H9 (cell line): ENCODE results near the gene OR4K13. TPM values are rescaled to one million over a fixed set of nuclear protein-coding genes. Genes with fewer than 3 reads are reported as not detected.

Experiments
- DNase-seq: peaks from one replicate; pipeline ENCODE4 v3.0.0-alpha.2; 2017
- H2AFZ ChIP-seq: one replicate; pipeline ENCODE4 v1.6.1; 2013; ENCODE audit warnings: mild to moderate bottlenecking, low read length, control low read depth, moderate library complexity
- H2AK5ac ChIP-seq: 2 replicates; pipeline ENCODE4 v1.6.1; 2013; ENCODE audit warnings: low read length, control low read depth, mixed read lengths; ENCODE audit not compliant: insufficient read length
- H2BK120ac ChIP-seq: one replicate; pipeline ENCODE4 v1.6.1; 2013; ENCODE audit warnings: low read depth, mild to moderate bottlenecking, low read length, control low read depth, inconsistent platforms; ENCODE audit not compliant: poor library complexity, severe bottlenecking
- H2BK12ac ChIP-seq: 2 replicates; pipeline ENCODE4 v1.6.1; 2013; ENCODE audit warnings: low read length, control low read depth, mixed read lengths, low read depth; ENCODE audit not compliant: insufficient read length
- H2BK15ac ChIP-seq: 2 replicates; pipeline ENCODE4 v1.6.1; 2013; ENCODE audit warnings: low read depth, low read length, control low read depth
- H2BK20ac ChIP-seq: one replicate; pipeline ENCODE4 v1.6.1; 2013; ENCODE audit warnings: low read depth, mild to moderate bottlenecking, low read length, control low read depth, inconsistent platforms; ENCODE audit not compliant: poor library complexity, severe bottlenecking
- H2BK5ac ChIP-seq: 2 replicates; pipeline ENCODE4 v1.6.1; 2013; ENCODE audit warnings: low read length, control low read depth, mixed read lengths; ENCODE audit not compliant: insufficient read length
- H3K14ac ChIP-seq: 2 replicates; pipeline ENCODE4 v1.6.1; 2013; ENCODE audit warnings: low read length, control low read depth; ENCODE audit not compliant: insufficient read depth
- H3K18ac ChIP-seq: 2 replicates; pipeline ENCODE4 v1.6.1; 2013; ENCODE audit warnings: low read depth, mild to moderate bottlenecking, mixed read lengths, low read length, control low read depth; ENCODE audit not compliant: insufficient read length
- H3K23ac ChIP-seq: 2 replicates; pipeline ENCODE4 v1.6.1; 2013; ENCODE audit warnings: low read length, control low read depth, mixed read lengths, low read depth; ENCODE audit not compliant: insufficient read length
- H3K23me2 ChIP-seq: 2 replicates; pipeline ENCODE4 v1.6.1; 2013; ENCODE audit warnings: low read depth, mild to moderate bottlenecking, mixed read lengths, low read length, control low read depth; ENCODE audit not compliant: insufficient read length, poor library complexity, severe bottlenecking
- H3K27ac ChIP-seq: 2 replicates; pipeline ENCODE4 v1.5.1; 2013; ENCODE audit warnings: low read length, control low read depth, mixed read lengths, low read depth; ENCODE audit not compliant: insufficient read length
- H3K27me3 ChIP-seq: 2 replicates; pipeline ENCODE4 v1.6.1; 2013; ENCODE audit warnings: low read length, control low read depth, inconsistent platforms; ENCODE audit not compliant: insufficient read depth
- H3K4ac ChIP-seq: 2 replicates; pipeline ENCODE4 v1.6.1; 2013; ENCODE audit warnings: low read depth, mild to moderate bottlenecking, control low read depth, inconsistent platforms, low read length, moderate library complexity
- H3K4me1 ChIP-seq: 2 replicates; pipeline ENCODE4 v1.6.1; 2013; ENCODE audit warnings: low read length, control low read depth, inconsistent platforms; ENCODE audit not compliant: insufficient read depth
- H3K4me2 ChIP-seq: 2 replicates; pipeline ENCODE4 v1.6.1; 2013; ENCODE audit warnings: low read length, control low read depth, mixed read lengths; ENCODE audit not compliant: insufficient read length, insufficient read depth
- H3K56ac ChIP-seq: 2 replicates; pipeline ENCODE4 v1.6.1; 2013; ENCODE audit warnings: low read depth, mild to moderate bottlenecking, mixed read lengths, low read length, control low read depth; ENCODE audit not compliant: insufficient read length
- H3K79me1 ChIP-seq: 2 replicates; pipeline ENCODE4 v1.6.1; 2013; ENCODE audit warnings: low read depth, mild to moderate bottlenecking, moderate library complexity, low read length, control low read depth, inconsistent platforms; ENCODE audit not compliant: insufficient read depth, poor library complexity, severe bottlenecking
- H3K79me2 ChIP-seq: 2 replicates; pipeline ENCODE4 v1.6.1; 2013; ENCODE audit warnings: low read length, control low read depth, inconsistent platforms; ENCODE audit not compliant: insufficient read depth
- H3K9ac ChIP-seq: 2 replicates; pipeline ENCODE4 v1.6.1; 2013; ENCODE audit warnings: low read length, control low read depth, mixed read lengths; ENCODE audit not compliant: insufficient read length; ENCODE audit errors: extremely low read depth
- H3K9me3 ChIP-seq: one replicate; pipeline ENCODE4 v1.6.1; 2013; ENCODE audit warnings: low read depth, low read length, inconsistent platforms; ENCODE audit not compliant: control insufficient read depth
- H3T11ph ChIP-seq: one replicate; pipeline ENCODE4 v1.6.1; 2013; ENCODE audit warnings: mild to moderate bottlenecking, low read length, control low read depth, inconsistent platforms
- H4K20me1 ChIP-seq: one replicate; pipeline ENCODE4 v1.6.1; 2013; ENCODE audit not compliant: control insufficient read depth, insufficient read length, insufficient read depth
- H4K5ac ChIP-seq: 2 replicates; pipeline ENCODE4 v1.6.1; 2013; ENCODE audit warnings: low read depth, mild to moderate bottlenecking, mixed read lengths, low read length, control low read depth; ENCODE audit not compliant: insufficient read length
- H4K8ac ChIP-seq: replicated peaks from 2 replicates; pipeline ENCODE4 v1.6.1; 2013; ENCODE audit warnings: low read length, control low read depth, mixed read lengths, low read depth; ENCODE audit not compliant: insufficient read length
- H4K91ac ChIP-seq: 2 replicates; pipeline ENCODE4 v1.6.1; 2013; ENCODE audit warnings: low read depth, mild to moderate bottlenecking, moderate library complexity, mixed read lengths, low read length, control low read depth; ENCODE audit not compliant: insufficient read length
- H3K27ac Mint-ChIP-seq, 3 experiments: 2 replicates in 2 of 3; 3 replicates in 1 of 3; pipeline ENCODE4 v1.8.0; 2020 to 2021; ENCODE audit warnings: mixed read lengths in 3 of 3, mild to moderate bottlenecking in 1 of 3, moderate library complexity in 1 of 3
- H3K27me3 Mint-ChIP-seq: 2 replicates; pipeline ENCODE4 v1.8.0; 2021; ENCODE audit warnings: low read depth, mild to moderate bottlenecking, moderate library complexity, mixed read lengths
- H3K36me3 Mint-ChIP-seq, 3 experiments: 2 replicates in 2 of 3; 3 replicates in 1 of 3; pipeline ENCODE4 v1.8.0; 2020 to 2021; ENCODE audit warnings: low read depth in 3 of 3, mixed read lengths in 3 of 3; ENCODE audit not compliant: insufficient read depth in 1 of 3
- H3K4me1 Mint-ChIP-seq, 2 experiments: 2 replicates each; pipeline ENCODE4 v1.8.0; 2020; ENCODE audit warnings: mixed read lengths in 2 of 2
- H3K4me3 Mint-ChIP-seq, 2 experiments: 2 replicates in 1 of 2; 3 replicates in 1 of 2; pipeline ENCODE4 v1.8.0; 2020 to 2021; ENCODE audit warnings: mild to moderate bottlenecking in 2 of 2, mixed read lengths in 2 of 2, moderate library complexity in 1 of 2
- H3K9me3 Mint-ChIP-seq, 2 experiments: 2 replicates in 1 of 2; 3 replicates in 1 of 2; pipeline ENCODE4 v1.8.0; 2020; ENCODE audit warnings: mild to moderate bottlenecking in 2 of 2, mixed read lengths in 2 of 2, moderate library complexity in 1 of 2
- WGBS: extraction: QIAGEN DNeasy Blood & Tissue Kit; methylation state at CpG from one replicate; pipeline ENCODE4 v1.1.7; 2013; ENCODE audit warnings: missing lambda C conversion rate, low lambda C conversion rate, mixed read lengths; ENCODE audit not compliant: insufficient read length; ENCODE audit errors: extremely low coverage; 5-methylcytosine and 5-hydroxymethylcytosine counted together
- long read RNA-seq: library from polyadenylated mRNA; unstranded; transcript quantifications from one replicate; pipeline ENCODE4 v2.0.0, GENCODE V29; 2020
- total RNA-seq: library from RNA; stranded (reverse); gene quantifications from 2 replicates; pipeline ENCODE4 v1.2.1, GENCODE V29; 2021
- TF ChIP-seq, protein P1 (sequence below): fragments of 200-600 bp; sonication (generic); conservative IDR thresholded peaks from 3 replicates; pipeline ENCODE4 v1.8.0; 2021; ENCODE audit warnings: antibody characterized with exemption, mild to moderate bottlenecking

The OR4K13 gene, protein sequence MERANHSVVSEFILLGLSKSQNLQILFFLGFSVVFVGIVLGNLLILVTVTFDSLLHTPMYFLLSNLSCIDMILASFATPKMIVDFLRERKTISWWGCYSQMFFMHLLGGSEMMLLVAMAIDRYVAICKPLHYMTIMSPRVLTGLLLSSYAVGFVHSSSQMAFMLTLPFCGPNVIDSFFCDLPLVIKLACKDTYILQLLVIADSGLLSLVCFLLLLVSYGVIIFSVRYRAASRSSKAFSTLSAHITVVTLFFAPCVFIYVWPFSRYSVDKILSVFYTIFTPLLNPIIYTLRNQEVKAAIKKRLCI
- not detected in 2 replicates for total RNA-seq
- long read RNA-seq = 0 reads

DNA sequence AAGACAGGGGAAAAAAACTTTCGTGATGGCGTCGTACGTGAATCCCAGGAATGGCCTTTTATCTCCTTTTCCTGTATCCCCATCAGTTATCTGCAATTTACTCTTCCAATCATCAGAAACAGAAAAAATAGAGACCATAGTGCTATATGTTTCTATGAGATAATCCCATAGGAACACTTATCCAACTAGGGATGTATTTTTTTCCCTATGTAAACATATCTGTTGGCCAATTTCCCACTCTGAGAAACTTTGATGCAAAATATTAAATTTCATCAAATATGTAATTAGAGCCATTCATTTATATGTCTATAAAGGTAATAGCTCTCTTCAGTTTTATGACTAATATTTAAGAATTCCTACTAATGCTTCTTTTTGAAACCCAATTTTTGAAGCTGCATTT, at the start of gene OR4K13:
Gene OR4K13, minus strand, starts transcription at position 101 of the 400 bp plus-strand sequence. CDS start 1,280 bp downstream, outside the sequence.
- no peaks in the 10 kb centered on the region for H4K20me1 ChIP-seq
- H2BK12ac ChIP-seq = no peak within 1 kb of the TSS
- H3K9ac ChIP-seq = no peak within 1 kb of the TSS
- H4K91ac ChIP-seq = no peak within 1 kb of the TSS
- no peak within 1 kb of the TSS for H3K27ac ChIP-seq
- H2AFZ ChIP-seq = no peak within 1 kb of the TSS
- H2AK5ac ChIP-seq = no peak within 1 kb of the TSS
- no CpG with 5 or more reads among the region's 4 CpGs for WGBS
- H3K4ac ChIP-seq = no peak within 1 kb of the TSS
- TF ChIP-seq, protein P1, sequence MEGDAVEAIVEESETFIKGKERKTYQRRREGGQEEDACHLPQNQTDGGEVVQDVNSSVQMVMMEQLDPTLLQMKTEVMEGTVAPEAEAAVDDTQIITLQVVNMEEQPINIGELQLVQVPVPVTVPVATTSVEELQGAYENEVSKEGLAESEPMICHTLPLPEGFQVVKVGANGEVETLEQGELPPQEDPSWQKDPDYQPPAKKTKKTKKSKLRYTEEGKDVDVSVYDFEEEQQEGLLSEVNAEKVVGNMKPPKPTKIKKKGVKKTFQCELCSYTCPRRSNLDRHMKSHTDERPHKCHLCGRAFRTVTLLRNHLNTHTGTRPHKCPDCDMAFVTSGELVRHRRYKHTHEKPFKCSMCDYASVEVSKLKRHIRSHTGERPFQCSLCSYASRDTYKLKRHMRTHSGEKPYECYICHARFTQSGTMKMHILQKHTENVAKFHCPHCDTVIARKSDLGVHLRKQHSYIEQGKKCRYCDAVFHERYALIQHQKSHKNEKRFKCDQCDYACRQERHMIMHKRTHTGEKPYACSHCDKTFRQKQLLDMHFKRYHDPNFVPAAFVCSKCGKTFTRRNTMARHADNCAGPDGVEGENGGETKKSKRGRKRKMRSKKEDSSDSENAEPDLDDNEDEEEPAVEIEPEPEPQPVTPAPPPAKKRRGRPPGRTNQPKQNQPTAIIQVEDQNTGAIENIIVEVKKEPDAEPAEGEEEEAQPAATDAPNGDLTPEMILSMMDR = no peak
- no peak within 1 kb of the TSS for H4K8ac ChIP-seq
- DNase-seq = no peak
- H2BK5ac ChIP-seq = no peak within 1 kb of the TSS
- no peak within 1 kb of the TSS for H4K5ac ChIP-seq
- no peak within 1 kb of the TSS for H3K4me2 ChIP-seq
- H3K23ac ChIP-seq = no peak within 1 kb of the TSS
- Mint-ChIP-seq H3K4me3 (no peak within 1 kb of the TSS), H3K36me3 (peaks cover 2 to 14% (median 3%) of the 10 kb centered on the region in 3 experiments; a peak in 5 of 7 replicates), H3K9me3 (peaks cover 68 to 72% of the 10 kb centered on the region in 2 experiments), H3K4me1 (no peaks in the 10 kb centered on the region), H3K27me3 (no peaks in the 10 kb centered on the region), H3K27ac (no peak within 1 kb of the TSS)
- H3K18ac ChIP-seq = no peak within 1 kb of the TSS
- no peaks in the 10 kb centered on the region for H3K4me1 ChIP-seq
- no peak within 1 kb of the TSS for H3T11ph ChIP-seq
- no peak within 1 kb of the TSS for H2BK120ac ChIP-seq
- no peaks in the 10 kb centered on the region for H3K27me3 ChIP-seq
- H3K79me2 ChIP-seq = no peaks in the 10 kb centered on the region
- H3K79me1 ChIP-seq = no peaks in the 10 kb centered on the region
- no peak within 1 kb of the TSS for H2BK15ac ChIP-seq
- H3K56ac ChIP-seq = no peak within 1 kb of the TSS
- peaks cover 40% of the 10 kb centered on the region for H3K9me3 ChIP-seq
- H3K14ac ChIP-seq = no peak within 1 kb of the TSS
- no peaks in the 10 kb centered on the region for H3K23me2 ChIP-seq
- H2BK20ac ChIP-seq = no peak within 1 kb of the TSS
